Coronary artery (tissue), 2 donors: Measurements from ENCODE around the gene P4HA1.
"Not testable (repeated sequence)": the region's sequence is repeated elsewhere in the genome, so short reads cannot be mapped to it uniquely, and the experiment has no call there.

ENCODE experiments used
- DNase-seq: peaks from one replicate; pipeline ENCODE4 v3.0.0-alpha.2; 2017; ENCODE audit warnings: low spot score
- H3K27ac ChIP-seq, 2 donors: fragments of 200-600 bp; sonication (generic); one replicate each; pipeline ENCODE4 v1.5.1; 2016 to 2019
- H3K4me3 ChIP-seq: fragments of 200-600 bp; sonication (generic); 2 replicates; pipeline ENCODE4 v1.5.1; 2016; ENCODE audit warnings: mild to moderate bottlenecking, moderate library complexity
- CTCF ChIP-seq: fragments of 200-600 bp; sonication (generic); IDR thresholded peaks from one replicate; pipeline ENCODE4 v1.5.1; 2019; ENCODE audit warnings: antibody characterized with exemption

Gene P4HA1

GRCh38 chr10:73131301-73131700 lies 34.6 kb upstream of the P4HA1 start:
- H3K27ac ChIP-seq = no peak overlapping the region
- no peak overlapping the region for H3K4me3 ChIP-seq
- no peak for TF ChIP-seq CTCF
- no peak for DNase-seq

GRCh38 chr10:73126343-73126742 lies 29.7 kb upstream of the P4HA1 start:
- H3K27ac ChIP-seq = no peak overlapping the region
- DNase-seq = no peak
- no peak for TF ChIP-seq CTCF
- H3K4me3 ChIP-seq = no peak overlapping the region

GRCh38 chr10:73119952-73120351 lies 23.3 kb upstream of the P4HA1 start:
- no peak overlapping the region for H3K4me3 ChIP-seq
- TF ChIP-seq CTCF = no peak
- no peak for DNase-seq
- H3K27ac ChIP-seq = no peak overlapping the region

- no peak for DNase-seq
- Histone ChIP-seq H3K4me3 (no peak overlapping the region), H3K27ac (no peak overlapping the region)
- TF ChIP-seq CTCF = no peak
Measured at GRCh38 chr10:73119457-73119856, 22.8 kb upstream of the P4HA1 start.

- DNase-seq = no peak
- H3K27ac ChIP-seq = peak overlapping the region in 1 of 2 donors; percentile 1
- H3K4me3 ChIP-seq = no peak overlapping the region
- no peak for TF ChIP-seq CTCF
Measured at GRCh38 chr10:73117976-73118743, 21.5 kb upstream of the P4HA1 start.

GRCh38 chr10:73116017-73116416 lies 19.4 kb upstream of the P4HA1 start:
- Histone ChIP-seq H3K4me3 (no peak overlapping the region), H3K27ac (no peak overlapping the region)
- DNase-seq = no peak
- TF ChIP-seq CTCF = no peak

- no peak for DNase-seq
- Histone ChIP-seq H3K4me3 (no peak overlapping the region), H3K27ac (no peak overlapping the region)
- no peak for TF ChIP-seq CTCF
Measured at GRCh38 chr10:73113551-73113950, 16.9 kb upstream of the P4HA1 start.

- not testable (repeated sequence) for H3K4me3 ChIP-seq, DNase-seq, H3K27ac ChIP-seq
Measured at GRCh38 chr10:73112032-73112431, 15.4 kb upstream of the P4HA1 start.
